Suprapubic skin (tissue), 4 donors: Measurements from ENCODE around the gene CACNG3.

Source experiments
- CTCF ChIP-seq, 2 donors: fragments of 200-600 bp in 1 of 2; fragments of 450-650 bp in 1 of 2; sonication (generic) in 1 of 2; IDR thresholded peaks; one replicate each; pipeline ENCODE4 v1.5.1; 2016 to 2019; ENCODE audit warnings: antibody characterized with exemption in 2 of 2, mild to moderate bottlenecking in 1 of 2, moderate library complexity in 1 of 2
- EP300 ChIP-seq: sonication (generic); formaldehyde crosslinking; IDR thresholded peaks from one replicate; pipeline ENCODE4 v1.6.1; 2017; ENCODE audit warnings: antibody characterized with exemption
- POLR2A ChIP-seq, 2 donors: fragments of 450-650 bp; IDR thresholded peaks; one replicate each; pipeline ENCODE4 v1.6.1; 2017; ENCODE audit warnings: antibody characterized with exemption in 2 of 2, mild to moderate bottlenecking in 2 of 2, moderate library complexity in 2 of 2
- POLR2AphosphoS5 ChIP-seq, 3 donors: sonication (generic); formaldehyde crosslinking; IDR thresholded peaks; one replicate each; pipeline ENCODE4 v1.6.1; 2017; ENCODE audit warnings: antibody characterized with exemption in 3 of 3

GRCh38 chr16:24381470-24382118 is 125.5 kb downstream of the CACNG3 start:
- TF ChIP-seq CTCF (IDR thresholded peaks at IDR 0.05) (no peak), POLR2A (IDR thresholded peaks at IDR 0.05) (no peak), POLR2AphosphoS5 (IDR thresholded peaks at IDR 0.05) (no peak), EP300 (no peak)
